SU-DHL-6 (cell line): ENCODE measurements around the gene ANGPTL2.

Source experiments
- H2AFZ ChIP-seq: fragments of 200-600 bp; sonication (generic); 2 replicates; pipeline ENCODE4 v1.6.1; 2014; ENCODE audit warnings: low read depth, mild to moderate bottlenecking, moderate library complexity, mixed read lengths, antibody characterized with exemption, low read length; ENCODE audit not compliant: severe bottlenecking
- H3F3A ChIP-seq: fragments of 200-600 bp; shearing (Covaris generic); 2 replicates; pipeline ENCODE4 v1.6.0; 2016; ENCODE audit warnings: antibody characterized with exemption, mild to moderate bottlenecking; ENCODE audit not compliant: insufficient read depth
- H3K27ac ChIP-seq: fragments of 200-600 bp; sonication (generic); 2 replicates; pipeline ENCODE4 v1.5.1; 2016; ENCODE audit warnings: low read depth, mild to moderate bottlenecking, low read length, moderate library complexity, mixed read lengths
- H3K27me3 ChIP-seq: fragments of 200-600 bp; sonication (generic), shearing (Covaris generic); 2 replicates; pipeline ENCODE4 v1.6.0; 2014; ENCODE audit warnings: mild to moderate bottlenecking, low read length
- H3K36me3 ChIP-seq: fragments of 200-600 bp; sonication (generic); 2 replicates; pipeline ENCODE4 v1.6.1; 2014; ENCODE audit warnings: mild to moderate bottlenecking, low read length, mixed read lengths
- H3K4me2 ChIP-seq: fragments of 300-600, 200-600 bp; shearing (Covaris generic), sonication (generic); 2 replicates; pipeline ENCODE4 v1.6.0; 2014; ENCODE audit warnings: low read length, low read depth, mild to moderate bottlenecking; ENCODE audit not compliant: poor library complexity, severe bottlenecking
- H3K4me3 ChIP-seq: fragments of 200-600 bp; sonication (generic); 2 replicates; pipeline ENCODE4 v1.5.1; 2014; ENCODE audit warnings: antibody characterized with exemption, low read length, mild to moderate bottlenecking, mixed read lengths; ENCODE audit not compliant: insufficient read depth, poor library complexity, severe bottlenecking
- H3K79me2 ChIP-seq: fragments of 200-600 bp; sonication (generic); 2 replicates; pipeline ENCODE4 v1.6.1; 2014; ENCODE audit warnings: mild to moderate bottlenecking, low read length, moderate library complexity; ENCODE audit not compliant: insufficient read depth
- H3K9ac ChIP-seq: fragments of 200-600 bp; sonication (generic); 2 replicates; pipeline ENCODE4 v1.7.0; 2014; ENCODE audit warnings: mild to moderate bottlenecking, low read length
- H3K9me2 ChIP-seq: fragments of 200-600 bp; sonication (generic); replicated peaks from 2 replicates; pipeline ENCODE4 v1.6.1; 2014; ENCODE audit warnings: low read length; ENCODE audit not compliant: insufficient read depth
- H3K9me3 ChIP-seq: fragments of 200-600 bp; sonication (generic); 2 replicates; pipeline ENCODE4 v1.6.1; 2014; ENCODE audit warnings: low read length, mixed read lengths; ENCODE audit not compliant: insufficient read depth
- H4K20me1 ChIP-seq: fragments of 200-600 bp; sonication (generic); 2 replicates; pipeline ENCODE4 v1.6.1; 2014; ENCODE audit warnings: low read depth, mild to moderate bottlenecking, antibody characterized with exemption, low read length, moderate library complexity, mixed read lengths
- CTCF ChIP-seq: fragments of 200-600 bp; sonication (generic); IDR thresholded peaks from one replicate; pipeline ENCODE4 v1.5.1; 2017; ENCODE audit warnings: antibody characterized with exemption, mild to moderate bottlenecking, low read length, moderate library complexity; ENCODE audit not compliant: insufficient read depth, poor library complexity, severe bottlenecking
- EZH2phosphoT487 ChIP-seq: fragments of 200-600 bp; sonication (generic), shearing (Covaris generic); conservative IDR thresholded peaks from 2 replicates; pipeline ENCODE4 v1.6.1; 2018; ENCODE audit warnings: mild to moderate bottlenecking, antibody characterized with exemption, low read length, moderate library complexity, mixed read lengths

The ANGPTL2 gene

GRCh38 chr9:127049581-127049980 lies 72.9 kb downstream of the ANGPTL2 start:
- no peak overlapping the region for H3K9ac ChIP-seq
- no peaks in the 10 kb centered on the region for H3K36me3 ChIP-seq
- no peak overlapping the region for H3K27ac ChIP-seq
- no peaks in the 10 kb centered on the region for H3F3A ChIP-seq
- TF ChIP-seq EZH2phosphoT487 (no peak), CTCF (no peak)
- no peak overlapping the region for H3K4me2 ChIP-seq
- H2AFZ ChIP-seq: no peak overlapping the region
- no peaks in the 10 kb centered on the region for H3K27me3 ChIP-seq
- H3K9me3 ChIP-seq: no peaks in the 10 kb centered on the region
- no peaks in the 10 kb centered on the region for H3K79me2 ChIP-seq
- H3K4me3 ChIP-seq: no peak overlapping the region
- H4K20me1 ChIP-seq: no peaks in the 10 kb centered on the region
- no peaks in the 10 kb centered on the region for H3K9me2 ChIP-seq

GRCh38 chr9:127049044-127049443 lies 73.4 kb downstream of the ANGPTL2 start:
- H3K4me3 ChIP-seq: no peak overlapping the region
- no peaks in the 10 kb centered on the region for H3K79me2 ChIP-seq
- TF ChIP-seq EZH2phosphoT487 (no peak), CTCF (no peak)
- no peaks in the 10 kb centered on the region for H3K36me3 ChIP-seq
- no peak overlapping the region for H2AFZ ChIP-seq
- H3F3A ChIP-seq: no peaks in the 10 kb centered on the region
- H3K27me3 ChIP-seq: no peaks in the 10 kb centered on the region
- H3K4me2 ChIP-seq: no peak overlapping the region
- no peaks in the 10 kb centered on the region for H3K9me3 ChIP-seq
- no peaks in the 10 kb centered on the region for H3K9me2 ChIP-seq
- no peaks in the 10 kb centered on the region for H4K20me1 ChIP-seq
- H3K9ac ChIP-seq: no peak overlapping the region
- no peak overlapping the region for H3K27ac ChIP-seq

- H3F3A ChIP-seq: no peaks in the 10 kb centered on the region
- H3K79me2 ChIP-seq: no peaks in the 10 kb centered on the region
- H3K9ac ChIP-seq: no peak overlapping the region
- H3K4me3 ChIP-seq: no peak overlapping the region
- no peaks in the 10 kb centered on the region for H3K9me3 ChIP-seq
- H4K20me1 ChIP-seq: no peaks in the 10 kb centered on the region
- TF ChIP-seq EZH2phosphoT487 (no peak), CTCF (no peak)
- no peaks in the 10 kb centered on the region for H3K36me3 ChIP-seq
- no peak overlapping the region for H3K4me2 ChIP-seq
- H3K27me3 ChIP-seq: no peaks in the 10 kb centered on the region
- H2AFZ ChIP-seq: no peak overlapping the region
- no peak overlapping the region for H3K27ac ChIP-seq
- no peaks in the 10 kb centered on the region for H3K9me2 ChIP-seq
Observed at GRCh38 chr9:127047971-127048370, 74.5 kb downstream of the ANGPTL2 start.
